Measurements from ENCODE around the gene C20orf204. TPM values are rescaled to one million over a fixed set of nuclear protein-coding genes. Genes with fewer than 3 reads are reported as not detected.

The C20orf204 gene
- total and polyA plus RNA-seq, 2 experiments from 2014 or later = 0.14 to 0.32 TPM

GRCh38 chr20:64040231-64041039 lies 4.5 kb downstream of the C20orf204 start:
- in situ Hi-C loops (cut with MboI) = no loop called here
- Histone ChIP-seq H3K9me3 (ENCODE audit: low read depth) (no peaks in the 10 kb centered on the region), H3K27ac (no peak overlapping the region), H2AFZ (no peak overlapping the region), H3K4me1 (ENCODE audit: insufficient read depth) (peaks cover 8% of the 10 kb centered on the region; the same call in 1 of the 2 replicates), H3K9ac (no peak overlapping the region), H3K79me2 (ENCODE audit: insufficient read depth) (no peaks in the 10 kb centered on the region), H3K4me3 (no peak overlapping the region), H4K20me1 (ENCODE audit: insufficient read depth) (no peaks in the 10 kb centered on the region), H3K36me3 (ENCODE audit: low read depth) (no peaks in the 10 kb centered on the region), H3F3A (ENCODE audit: insufficient read depth) (peaks cover 6% of the 10 kb centered on the region), H3K9me2 (ENCODE audit: insufficient read depth) (no peaks in the 10 kb centered on the region), H3K4me2 (ENCODE audit: unreplicated experiment) (no peak overlapping the region), H3K27me3 (replicated peaks; ENCODE audit: insufficient read depth) (peaks cover 31% of the 10 kb centered on the region)
- no peak for DNase-seq
- WGBS, 2 experiments (ENCODE audit: low coverage in 1 of 2, low lambda C conversion rate in 2 of 2, missing lambda C conversion rate in 2 of 2) = 63 to 69% methylated on average over 9 to 12 of the region's 12 CpGs
- no peak for TF ChIP-seq EZH2phosphoT487 (IDR thresholded peaks at IDR 0.05; ENCODE audit: insufficient read depth, low read depth)
- TF ChIP-seq EZH2 (IDR thresholded peaks at IDR 0.05; ENCODE audit: insufficient read depth, poor library complexity, severe bottlenecking) = no peak

- DNase-seq = no peak
- no peak overlapping the region for H2AFZ ChIP-seq
- WGBS, 2 experiments (ENCODE audit: low coverage in 1 of 2, low lambda C conversion rate in 2 of 2, missing lambda C conversion rate in 2 of 2) = 26 to 40% methylated on average over 13 to 15 of the region's 15 CpGs
Measured at GRCh38 chr20:64041040-64041780, 5.2 kb downstream of the C20orf204 start.

GRCh38 chr20:64041781-64042053 lies 5.7 kb downstream of the C20orf204 start:
- H3K4me2 ChIP-seq (ENCODE audit: unreplicated experiment) = no peak overlapping the region
- H3K79me2 ChIP-seq (ENCODE audit: insufficient read depth) = no peaks in the 10 kb centered on the region
- H3K27me3 ChIP-seq (replicated peaks; ENCODE audit: insufficient read depth) = peaks cover 31% of the 10 kb centered on the region
- no peaks in the 10 kb centered on the region for H3K9me2 ChIP-seq (ENCODE audit: insufficient read depth)
- no peak for DNase-seq
- TF ChIP-seq EZH2phosphoT487 (IDR thresholded peaks at IDR 0.05; ENCODE audit: insufficient read depth, low read depth) = no peak
- TF ChIP-seq EZH2 (IDR thresholded peaks at IDR 0.05; ENCODE audit: insufficient read depth, poor library complexity, severe bottlenecking) = no peak
- H3K4me3 ChIP-seq = no peak overlapping the region
- H3K9me3 ChIP-seq (ENCODE audit: low read depth) = no peaks in the 10 kb centered on the region
- H3K27ac ChIP-seq = no peak overlapping the region
- no peak overlapping the region for H2AFZ ChIP-seq
- H3K9ac ChIP-seq = no peak overlapping the region
- no peaks in the 10 kb centered on the region for H3K36me3 ChIP-seq (ENCODE audit: low read depth)
- peaks cover 6% of the 10 kb centered on the region for H3F3A ChIP-seq (ENCODE audit: insufficient read depth)
- 14 to 20% methylated on average over 7 to 11 of the region's 11 CpGs for WGBS, 2 experiments (ENCODE audit: low coverage in 1 of 2, low lambda C conversion rate in 2 of 2, missing lambda C conversion rate in 2 of 2)
- peaks cover 8% of the 10 kb centered on the region; the same call in 1 of the 2 replicates for H3K4me1 ChIP-seq (ENCODE audit: insufficient read depth)
- in situ Hi-C loops (cut with MboI) = no loop called here
- H4K20me1 ChIP-seq (ENCODE audit: insufficient read depth) = no peaks in the 10 kb centered on the region

More at GRCh38 chr20:64041040-64041780, 5.2 kb downstream of the C20orf204 start:
- TF ChIP-seq EZH2phosphoT487 (IDR thresholded peaks at IDR 0.05; ENCODE audit: insufficient read depth, low read depth) (no peak), EZH2 (IDR thresholded peaks at IDR 0.05; ENCODE audit: insufficient read depth, poor library complexity, severe bottlenecking) (no peak)
- Histone ChIP-seq H3K27ac (no peak overlapping the region), H3K9ac (no peak overlapping the region), H3K79me2 (ENCODE audit: insufficient read depth) (no peaks in the 10 kb centered on the region), H3K36me3 (ENCODE audit: low read depth) (no peaks in the 10 kb centered on the region), H3K4me3 (no peak overlapping the region), H3K4me1 (ENCODE audit: insufficient read depth) (peaks cover 8% of the 10 kb centered on the region; the same call in 1 of the 2 replicates), H3K9me2 (ENCODE audit: insufficient read depth) (no peaks in the 10 kb centered on the region), H4K20me1 (ENCODE audit: insufficient read depth) (no peaks in the 10 kb centered on the region), H3K27me3 (replicated peaks; ENCODE audit: insufficient read depth) (peaks cover 31% of the 10 kb centered on the region), H3K9me3 (ENCODE audit: low read depth) (no peaks in the 10 kb centered on the region), H3F3A (ENCODE audit: insufficient read depth) (peaks cover 6% of the 10 kb centered on the region), H3K4me2 (ENCODE audit: unreplicated experiment) (no peak overlapping the region)
- in situ Hi-C loops (cut with MboI) = no loop called here

GRCh38 chr20:64042054-64042781 lies 6.2 kb downstream of the C20orf204 start:
- Histone ChIP-seq H3K4me3 (peak overlapping the region; percentile 24; the same call in 1 of the 2 replicates), H4K20me1 (ENCODE audit: insufficient read depth) (no peaks in the 10 kb centered on the region), H3K4me2 (ENCODE audit: unreplicated experiment) (no peak overlapping the region), H3F3A (ENCODE audit: insufficient read depth) (peaks cover 6% of the 10 kb centered on the region), H3K9me2 (ENCODE audit: insufficient read depth) (no peaks in the 10 kb centered on the region), H3K4me1 (ENCODE audit: insufficient read depth) (peaks cover 8% of the 10 kb centered on the region; the same call in 1 of the 2 replicates), H3K79me2 (ENCODE audit: insufficient read depth) (no peaks in the 10 kb centered on the region), H2AFZ (peak overlapping the region; percentile 37; the same call in 1 of the 2 replicates), H3K9ac (no peak overlapping the region), H3K27me3 (replicated peaks; ENCODE audit: insufficient read depth) (peaks cover 31% of the 10 kb centered on the region), H3K36me3 (ENCODE audit: low read depth) (no peaks in the 10 kb centered on the region), H3K9me3 (ENCODE audit: low read depth) (no peaks in the 10 kb centered on the region), H3K27ac (no peak overlapping the region)
- TF ChIP-seq EZH2phosphoT487 (IDR thresholded peaks at IDR 0.05; ENCODE audit: insufficient read depth, low read depth) (no peak), EZH2 (IDR thresholded peaks at IDR 0.05; ENCODE audit: insufficient read depth, poor library complexity, severe bottlenecking) (peak; percentile 91)
- 12 to 13% methylated on average over 36 to 43 of the region's 55 CpGs for WGBS, 2 experiments (ENCODE audit: low coverage in 1 of 2, low lambda C conversion rate in 2 of 2, missing lambda C conversion rate in 2 of 2)
- in situ Hi-C loops (cut with MboI) = no loop called here
- DNase-seq = no peak
